AG10803 (cell line): ENCODE data around the gene P2RY14.
A peak's percentile ranks its signal among the peaks of the same experiment; 100 is the strongest.

Experiments
- DNase-seq: peaks from one replicate; pipeline ENCODE4 v3.0.0; 2010; ENCODE audit warnings: low read depth
- H3K4me3 ChIP-seq: 2 replicates; pipeline ENCODE4 v1.5.1; 2011; ENCODE audit warnings: mild to moderate bottlenecking, low read length, control low read depth
- TF ChIP-seq, protein P1 (sequence below): conservative IDR thresholded peaks from 2 replicates; pipeline ENCODE4 v1.5.1; 2011; ENCODE audit warnings: mild to moderate bottlenecking, low read length, control low read depth, inconsistent platforms

Gene P2RY14

DNA sequence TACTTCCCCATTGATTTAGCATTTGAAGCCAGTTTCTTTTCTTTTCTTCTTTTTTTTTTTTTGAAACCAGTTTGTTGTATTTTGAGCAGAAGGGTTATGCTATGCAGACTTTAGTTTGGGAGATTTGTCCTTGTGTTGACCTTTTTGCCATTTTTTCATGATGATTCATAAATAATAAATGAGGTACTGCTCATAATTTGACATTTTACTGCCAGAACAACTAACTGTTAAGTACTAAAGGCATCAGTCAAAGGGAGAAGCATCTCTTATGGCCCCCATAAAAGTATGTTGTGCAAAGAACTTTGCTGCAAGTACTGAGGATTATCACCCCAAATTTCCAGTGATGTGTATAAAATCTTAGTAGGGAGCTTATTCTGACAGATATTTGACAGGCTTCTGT, 40.0 kb upstream of the P2RY14 start:
- TF ChIP-seq, protein P1, sequence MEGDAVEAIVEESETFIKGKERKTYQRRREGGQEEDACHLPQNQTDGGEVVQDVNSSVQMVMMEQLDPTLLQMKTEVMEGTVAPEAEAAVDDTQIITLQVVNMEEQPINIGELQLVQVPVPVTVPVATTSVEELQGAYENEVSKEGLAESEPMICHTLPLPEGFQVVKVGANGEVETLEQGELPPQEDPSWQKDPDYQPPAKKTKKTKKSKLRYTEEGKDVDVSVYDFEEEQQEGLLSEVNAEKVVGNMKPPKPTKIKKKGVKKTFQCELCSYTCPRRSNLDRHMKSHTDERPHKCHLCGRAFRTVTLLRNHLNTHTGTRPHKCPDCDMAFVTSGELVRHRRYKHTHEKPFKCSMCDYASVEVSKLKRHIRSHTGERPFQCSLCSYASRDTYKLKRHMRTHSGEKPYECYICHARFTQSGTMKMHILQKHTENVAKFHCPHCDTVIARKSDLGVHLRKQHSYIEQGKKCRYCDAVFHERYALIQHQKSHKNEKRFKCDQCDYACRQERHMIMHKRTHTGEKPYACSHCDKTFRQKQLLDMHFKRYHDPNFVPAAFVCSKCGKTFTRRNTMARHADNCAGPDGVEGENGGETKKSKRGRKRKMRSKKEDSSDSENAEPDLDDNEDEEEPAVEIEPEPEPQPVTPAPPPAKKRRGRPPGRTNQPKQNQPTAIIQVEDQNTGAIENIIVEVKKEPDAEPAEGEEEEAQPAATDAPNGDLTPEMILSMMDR, result no peak
- no peak overlapping the region for H3K4me3 ChIP-seq
- DNase-seq, result peak; percentile 51

DNA sequence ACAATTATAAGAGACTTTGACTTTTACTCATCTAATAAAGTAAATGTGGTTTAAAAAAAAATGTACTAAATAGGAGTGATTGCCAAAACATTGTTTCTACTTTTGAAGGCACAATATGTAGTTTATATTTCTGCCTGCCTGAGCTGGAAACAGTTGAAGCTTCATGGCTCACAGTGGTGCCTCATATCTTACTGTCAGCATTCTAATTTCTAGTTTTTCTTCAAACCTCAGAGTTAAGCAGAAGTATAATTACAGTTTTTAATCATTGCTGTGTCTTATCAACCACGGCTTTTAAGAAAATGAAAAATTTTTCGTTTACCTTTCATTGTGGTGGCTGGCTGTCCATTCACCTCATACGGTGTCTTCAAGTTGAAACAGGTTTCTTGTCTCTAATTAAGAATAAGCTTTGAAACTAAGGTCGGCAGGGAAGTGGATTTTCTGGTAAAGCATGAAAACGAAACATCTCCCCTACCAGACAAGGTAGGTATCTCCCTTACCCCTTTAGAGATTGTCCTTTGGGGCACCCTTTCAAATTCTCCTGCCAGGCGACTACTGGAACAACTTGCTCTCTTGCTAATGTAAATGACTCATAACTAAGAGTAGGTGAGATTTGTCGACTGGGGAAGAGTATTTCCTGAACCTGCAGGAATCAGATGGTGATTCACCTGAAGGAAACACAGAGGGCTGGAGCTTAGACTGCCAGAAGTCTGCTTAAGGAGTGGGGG, 38.1 kb upstream of the P2RY14 start, which contains the start of gene GPR87:
Gene GPR87, minus strand, starts transcription at position 554 of the 725 bp plus-strand sequence. CDS start 16,720 bp downstream, outside the sequence.
- DNase-seq, result no peak
- H3K4me3 ChIP-seq, result no peak within 1 kb of the TSS
- TF ChIP-seq, protein P1, result no peak

DNA sequence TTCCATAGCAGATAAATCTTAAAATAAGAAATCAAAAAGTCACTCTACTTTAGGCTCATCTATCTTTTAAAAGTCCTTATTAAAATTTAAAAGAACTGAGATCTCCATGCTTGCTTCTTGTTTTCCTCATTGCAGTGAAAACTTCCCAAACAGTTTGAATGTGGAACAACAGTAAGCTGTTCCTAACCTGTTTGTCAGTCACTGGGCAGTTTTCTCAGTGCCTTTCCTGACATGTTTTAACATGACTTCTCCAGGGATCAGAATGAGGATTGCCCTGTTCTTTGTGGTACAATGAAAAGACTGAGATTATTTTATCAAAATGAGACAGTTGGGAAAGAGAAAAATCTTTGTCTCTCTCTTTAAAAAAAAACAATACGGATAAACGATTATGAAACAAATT, 37.5 kb upstream of the P2RY14 start:
- TF ChIP-seq, protein P1, result no peak
- no peak overlapping the region for H3K4me3 ChIP-seq
- DNase-seq, result no peak

DNA sequence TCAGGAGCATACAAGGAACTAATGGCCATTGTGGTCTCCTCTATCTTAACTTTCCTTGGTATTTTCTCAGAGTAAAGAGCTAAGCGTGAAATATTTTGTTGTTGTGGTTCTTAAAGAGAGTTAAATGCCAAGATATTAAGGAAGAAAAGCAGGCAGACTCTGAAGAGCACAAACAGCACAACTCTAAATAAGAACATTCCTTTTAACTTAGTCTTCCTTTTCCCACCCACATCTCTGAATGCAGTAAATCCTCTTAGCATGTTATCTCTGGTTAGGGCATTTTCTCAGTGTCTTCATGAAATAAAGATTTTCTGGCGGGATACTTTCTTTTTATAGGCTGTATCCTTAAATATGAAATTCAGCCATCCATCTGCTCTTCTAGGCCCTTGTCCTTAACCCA, 36.8 kb upstream of the P2RY14 start:
- H3K4me3 ChIP-seq, result no peak overlapping the region
- peak; percentile 35 for DNase-seq
- TF ChIP-seq, protein P1, result no peak

DNA sequence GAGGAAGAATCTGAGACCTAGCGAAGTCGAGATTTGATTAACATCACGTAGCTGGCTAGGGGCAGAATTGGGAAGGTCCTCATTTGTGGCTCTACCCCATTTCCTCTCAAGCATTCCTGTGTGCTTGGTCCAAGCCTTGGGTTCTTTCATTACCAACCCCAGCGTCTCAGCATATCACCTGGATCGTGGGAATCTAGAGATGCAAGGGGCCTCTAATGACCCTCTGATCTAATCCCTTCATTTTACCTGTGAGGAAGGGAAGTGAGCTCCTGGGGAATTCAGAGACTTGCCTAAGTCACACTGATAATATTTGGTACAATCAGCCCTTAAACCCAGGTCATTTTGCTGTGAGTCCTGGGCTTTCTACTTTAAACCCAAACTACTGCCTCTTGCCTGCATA, 36.3 kb upstream of the P2RY14 start:
- H3K4me3 ChIP-seq, result no peak overlapping the region
- TF ChIP-seq, protein P1, result no peak
- no peak for DNase-seq

DNA sequence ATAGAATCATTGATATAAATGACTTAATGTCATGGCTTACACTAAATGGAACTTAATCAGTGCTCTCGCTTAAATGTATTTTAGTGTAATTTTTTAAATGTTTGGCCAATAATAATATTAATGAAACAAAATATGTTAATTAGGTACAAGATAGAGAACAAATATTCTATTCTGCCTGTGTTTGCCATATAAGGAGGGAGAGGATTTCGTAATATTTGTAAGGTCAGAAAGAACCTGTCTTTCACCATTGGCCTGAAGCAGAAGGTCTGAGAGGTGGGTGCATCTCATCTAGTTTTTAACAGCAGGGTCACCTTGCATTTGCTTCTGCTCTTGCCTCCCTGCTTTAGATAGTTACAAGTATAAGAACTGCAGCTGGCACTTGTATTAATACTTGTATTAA, 35.8 kb upstream of the P2RY14 start:
- no peak for DNase-seq
- TF ChIP-seq, protein P1, result no peak
- no peak overlapping the region for H3K4me3 ChIP-seq

DNA sequence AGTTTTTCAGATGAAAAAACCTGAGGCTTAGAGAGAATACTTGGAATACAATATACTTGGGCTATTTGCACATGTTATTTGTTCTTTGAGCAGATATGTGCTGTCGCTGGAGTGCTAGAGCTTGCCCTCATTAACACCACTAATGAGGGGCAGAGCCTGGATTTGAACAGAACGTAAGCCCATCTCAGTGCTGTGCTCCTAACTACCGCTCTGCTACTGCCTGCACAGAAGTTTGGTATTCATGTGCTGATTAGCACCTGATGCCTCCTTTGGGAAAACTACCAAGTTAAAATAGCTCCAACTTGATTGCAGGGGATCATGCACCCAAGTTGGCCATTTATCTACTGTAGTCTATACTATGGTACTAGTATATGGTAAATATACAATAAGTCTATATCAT, 34.6 kb upstream of the P2RY14 start:
- TF ChIP-seq, protein P1, result no peak
- no peak for DNase-seq
- no peak overlapping the region for H3K4me3 ChIP-seq
